K562 (cell line): ENCODE results near the gene MINPP1. TPM values are rescaled to one million over a fixed set of nuclear protein-coding genes. Genes with fewer than 3 reads are reported as not detected.

Source experiments
- BCOR ChIP-seq: fragments of 450-650 bp; IDR thresholded peaks from 2 replicates; pipeline ENCODE4 v1.6.1; 2016
- C11orf30 ChIP-seq: fragments of 450-650 bp; IDR thresholded peaks from 2 replicates; pipeline ENCODE4 v1.6.1; 2016; ENCODE audit warnings: low read depth, mild to moderate bottlenecking
- CBFB ChIP-seq: sonication (generic); formaldehyde crosslinking; IDR thresholded peaks from 2 replicates; pipeline ENCODE4 v1.4.0; 2020; ENCODE audit warnings: mild to moderate bottlenecking, missing genetic modification reagents
- CREB3L1 ChIP-seq: fragments of 450-650 bp; IDR thresholded peaks from 2 replicates; pipeline ENCODE4 v1.6.1; 2014; ENCODE audit warnings: low read depth, mild to moderate bottlenecking, moderate library complexity, borderline replicate concordance
- EZH2 ChIP-seq: IDR thresholded peaks from 2 replicates; pipeline ENCODE4 v1.6.1; 2012; ENCODE audit warnings: low read depth, mild to moderate bottlenecking, inconsistent platforms, low read length, borderline replicate concordance
- KDM5B ChIP-seq: fragments of 200-600 bp; sonication (generic); IDR thresholded peaks from 2 replicates; pipeline ENCODE4 v1.6.1; 2012; ENCODE audit warnings: low read depth, mild to moderate bottlenecking, moderate library complexity, low read length, control low read depth, inconsistent platforms; ENCODE audit not compliant: insufficient replicate concordance
- MXD1 ChIP-seq: fragments of 250-450 bp; sonication (Bioruptor Pico); IDR thresholded peaks from 2 replicates; pipeline ENCODE4 v1.8.0; 2021; ENCODE audit warnings: borderline replicate concordance, mild to moderate bottlenecking, moderate library complexity; ENCODE audit not compliant: poor library complexity, severe bottlenecking
- PRPF4 ChIP-seq: fragments of 200-400 bp; formaldehyde crosslinking; IDR thresholded peaks from one replicate; pipeline ENCODE4 v1.6.1; 2017; ENCODE audit warnings: low read length, low read depth, mild to moderate bottlenecking; ENCODE audit not compliant: insufficient read depth, poor library complexity, severe bottlenecking
- RBFOX2 ChIP-seq: fragments of 200-400 bp; formaldehyde crosslinking; IDR thresholded peaks from 2 replicates; pipeline ENCODE4 v1.6.1; 2017; ENCODE audit warnings: low read depth, mild to moderate bottlenecking, low read length, moderate library complexity
- RFX5 ChIP-seq: IDR thresholded peaks from 2 replicates; pipeline ENCODE4 v1.6.1; 2011; ENCODE audit warnings: low read depth, mild to moderate bottlenecking, improper control_type of control experiment, low read length
- TBP ChIP-seq: optimal IDR thresholded peaks from 2 replicates; pipeline ENCODE3; 2011; ENCODE audit warnings: low read depth, low read length, improper control_type of control experiment
- ZNF224 ChIP-seq: sonication (generic); formaldehyde crosslinking; IDR thresholded peaks from 2 replicates; pipeline ENCODE4 v1.8.0; 2022; ENCODE audit warnings: mild to moderate bottlenecking, missing genetic modification reagents
- ZNF354B ChIP-seq: fragments of 250-450 bp; sonication (Bioruptor Pico); IDR thresholded peaks from 2 replicates; pipeline ENCODE4 v1.4.0; 2020
- polyA plus RNA-seq, 8 experiments: library from polyadenylated mRNA; depleted of rRNA in 4 of 8; stranded (reverse) in 5 of 8; unstranded in 3 of 8; fragments of >200 nt; fragmentation: Nextera tagmentation in 2 of 8; fragmentation: Illumina TruSeq in 1 of 8; extraction: Ambion mirVana in 2 of 8; extraction: Trizol in 1 of 8; gene quantifications; 2 replicates each; pipeline versions ENCODE4 v1.2.1 to v1.2.3, GENCODE V29; 2011 to 2014; ENCODE audit warnings: inconsistent platforms in 1 of 8, missing spikeins in 1 of 8
- total RNA-seq, 7 experiments: library from RNA; depleted of rRNA in 6 of 7; stranded (reverse); fragments of >200 nt in 6 of 7; fragmentation: Illumina TruSeq in 2 of 7; extraction: Trizol in 2 of 7; gene quantifications; 2 replicates each; pipeline versions ENCODE4 v1.2.1 to v1.2.3, GENCODE V29; 2011 to 2021; ENCODE audit warnings: low replicate concordance in 1 of 7
- TF ChIP-seq, protein P1 (sequence below): sonication (generic); formaldehyde crosslinking; IDR thresholded peaks from 2 replicates; pipeline ENCODE4 v1.8.0; 2022; ENCODE audit warnings: missing genetic modification reagents, mild to moderate bottlenecking, moderate library complexity, borderline replicate concordance
- TF ChIP-seq, protein P2 (sequence below), 3 experiments: fragments of 200-800 bp in 1 of 3; fragments of 250-450 bp in 1 of 3; fragments of 450-650 bp in 1 of 3; sonication (Bioruptor Pico) in 1 of 3; sonication (Bioruptor generic) in 1 of 3; formaldehyde crosslinking in 1 of 3; IDR thresholded peaks; 2 replicates each; pipeline versions ENCODE4 v1.6.1 to v1.8.0; 2016 to 2022; ENCODE audit warnings: mild to moderate bottlenecking in 2 of 3, missing genetic modification characterization in 2 of 3, missing compliant biosample characterization in 1 of 3, moderate library complexity in 1 of 3
- TF ChIP-seq, protein P3 (sequence below), 2 experiments: fragments of 150-350 bp in 1 of 2; IDR thresholded peaks; 2 replicates each; pipeline ENCODE4 v1.6.1; 2012 to 2016; ENCODE audit warnings: low read depth in 2 of 2, low read length in 2 of 2, mild to moderate bottlenecking in 1 of 2, moderate library complexity in 1 of 2

Gene MINPP1
- total and polyA plus RNA-seq, 9 of the 15 experiments (the other 6 are each of a cell fraction or from before 2014, with no cell fraction given): 11.5 to 44.5 (median 27.1) TPM

DNA sequence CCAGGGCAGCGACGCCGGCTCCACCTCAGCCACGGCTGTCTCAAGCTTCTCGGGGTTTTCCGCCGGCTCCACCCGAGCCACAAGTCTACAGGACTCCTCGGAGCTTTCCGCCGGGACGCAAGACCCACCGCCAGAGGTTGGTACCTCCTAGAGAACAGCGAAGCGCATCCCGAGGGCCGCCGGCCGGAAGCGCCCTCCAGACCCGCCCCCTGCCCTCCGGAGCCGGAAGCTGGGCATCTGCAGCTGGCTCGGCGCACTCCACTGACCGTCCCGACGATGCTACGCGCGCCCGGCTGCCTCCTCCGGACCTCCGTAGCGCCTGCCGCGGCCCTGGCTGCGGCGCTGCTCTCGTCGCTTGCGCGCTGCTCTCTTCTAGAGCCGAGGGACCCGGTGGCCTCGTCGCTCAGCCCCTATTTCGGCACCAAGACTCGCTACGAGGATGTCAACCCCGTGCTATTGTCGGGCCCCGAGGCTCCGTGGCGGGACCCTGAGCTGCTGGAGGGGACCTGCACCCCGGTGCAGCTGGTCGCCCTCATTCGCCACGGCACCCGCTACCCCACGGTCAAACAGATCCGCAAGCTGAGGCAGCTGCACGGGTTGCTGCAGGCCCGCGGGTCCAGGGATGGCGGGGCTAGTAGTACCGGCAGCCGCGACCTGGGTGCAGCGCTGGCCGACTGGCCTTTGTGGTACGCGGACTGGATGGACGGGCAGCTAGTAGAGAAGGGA is at the start of gene MINPP1 (continued):
- TF ChIP-seq, protein P1, sequence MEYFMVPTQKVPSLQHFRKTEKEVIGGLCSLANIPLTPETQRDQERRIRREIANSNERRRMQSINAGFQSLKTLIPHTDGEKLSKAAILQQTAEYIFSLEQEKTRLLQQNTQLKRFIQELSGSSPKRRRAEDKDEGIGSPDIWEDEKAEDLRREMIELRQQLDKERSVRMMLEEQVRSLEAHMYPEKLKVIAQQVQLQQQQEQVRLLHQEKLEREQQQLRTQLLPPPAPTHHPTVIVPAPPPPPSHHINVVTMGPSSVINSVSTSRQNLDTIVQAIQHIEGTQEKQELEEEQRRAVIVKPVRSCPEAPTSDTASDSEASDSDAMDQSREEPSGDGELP (CRISPR knock-in tag): peak; percentile 97
- no peak for TF ChIP-seq ZNF354B
- no peak for TF ChIP-seq EZH2
- TF ChIP-seq CREB3L1: no peak
- peak; percentile 66 for TF ChIP-seq C11orf30
- peak; percentile 70; the same call in 1 of the 2 replicates for TF ChIP-seq CBFB (CRISPR knock-in tag)
- TF ChIP-seq, protein P2, sequence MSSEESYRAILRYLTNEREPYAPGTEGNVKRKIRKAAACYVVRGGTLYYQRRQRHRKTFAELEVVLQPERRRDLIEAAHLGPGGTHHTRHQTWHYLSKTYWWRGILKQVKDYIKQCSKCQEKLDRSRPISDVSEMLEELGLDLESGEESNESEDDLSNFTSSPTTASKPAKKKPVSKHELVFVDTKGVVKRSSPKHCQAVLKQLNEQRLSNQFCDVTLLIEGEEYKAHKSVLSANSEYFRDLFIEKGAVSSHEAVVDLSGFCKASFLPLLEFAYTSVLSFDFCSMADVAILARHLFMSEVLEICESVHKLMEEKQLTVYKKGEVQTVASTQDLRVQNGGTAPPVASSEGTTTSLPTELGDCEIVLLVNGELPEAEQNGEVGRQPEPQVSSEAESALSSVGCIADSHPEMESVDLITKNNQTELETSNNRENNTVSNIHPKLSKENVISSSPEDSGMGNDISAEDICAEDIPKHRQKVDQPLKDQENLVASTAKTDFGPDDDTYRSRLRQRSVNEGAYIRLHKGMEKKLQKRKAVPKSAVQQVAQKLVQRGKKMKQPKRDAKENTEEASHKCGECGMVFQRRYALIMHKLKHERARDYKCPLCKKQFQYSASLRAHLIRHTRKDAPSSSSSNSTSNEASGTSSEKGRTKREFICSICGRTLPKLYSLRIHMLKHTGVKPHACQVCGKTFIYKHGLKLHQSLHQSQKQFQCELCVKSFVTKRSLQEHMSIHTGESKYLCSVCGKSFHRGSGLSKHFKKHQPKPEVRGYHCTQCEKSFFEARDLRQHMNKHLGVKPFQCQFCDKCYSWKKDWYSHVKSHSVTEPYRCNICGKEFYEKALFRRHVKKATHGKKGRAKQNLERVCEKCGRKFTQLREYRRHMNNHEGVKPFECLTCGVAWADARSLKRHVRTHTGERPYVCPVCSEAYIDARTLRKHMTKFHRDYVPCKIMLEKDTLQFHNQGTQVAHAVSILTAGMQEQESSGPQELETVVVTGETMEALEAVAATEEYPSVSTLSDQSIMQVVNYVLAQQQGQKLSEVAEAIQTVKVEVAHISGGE (CRISPR knock-in tag; IDR thresholded peaks at IDR 0.05): peak; percentile 76 to 96 (median 91); a peak in 5 of 6 replicates
- TF ChIP-seq RBFOX2: peak; percentile 93
- TF ChIP-seq MXD1 (CRISPR knock-in tag): no peak
- TF ChIP-seq, protein P3, sequence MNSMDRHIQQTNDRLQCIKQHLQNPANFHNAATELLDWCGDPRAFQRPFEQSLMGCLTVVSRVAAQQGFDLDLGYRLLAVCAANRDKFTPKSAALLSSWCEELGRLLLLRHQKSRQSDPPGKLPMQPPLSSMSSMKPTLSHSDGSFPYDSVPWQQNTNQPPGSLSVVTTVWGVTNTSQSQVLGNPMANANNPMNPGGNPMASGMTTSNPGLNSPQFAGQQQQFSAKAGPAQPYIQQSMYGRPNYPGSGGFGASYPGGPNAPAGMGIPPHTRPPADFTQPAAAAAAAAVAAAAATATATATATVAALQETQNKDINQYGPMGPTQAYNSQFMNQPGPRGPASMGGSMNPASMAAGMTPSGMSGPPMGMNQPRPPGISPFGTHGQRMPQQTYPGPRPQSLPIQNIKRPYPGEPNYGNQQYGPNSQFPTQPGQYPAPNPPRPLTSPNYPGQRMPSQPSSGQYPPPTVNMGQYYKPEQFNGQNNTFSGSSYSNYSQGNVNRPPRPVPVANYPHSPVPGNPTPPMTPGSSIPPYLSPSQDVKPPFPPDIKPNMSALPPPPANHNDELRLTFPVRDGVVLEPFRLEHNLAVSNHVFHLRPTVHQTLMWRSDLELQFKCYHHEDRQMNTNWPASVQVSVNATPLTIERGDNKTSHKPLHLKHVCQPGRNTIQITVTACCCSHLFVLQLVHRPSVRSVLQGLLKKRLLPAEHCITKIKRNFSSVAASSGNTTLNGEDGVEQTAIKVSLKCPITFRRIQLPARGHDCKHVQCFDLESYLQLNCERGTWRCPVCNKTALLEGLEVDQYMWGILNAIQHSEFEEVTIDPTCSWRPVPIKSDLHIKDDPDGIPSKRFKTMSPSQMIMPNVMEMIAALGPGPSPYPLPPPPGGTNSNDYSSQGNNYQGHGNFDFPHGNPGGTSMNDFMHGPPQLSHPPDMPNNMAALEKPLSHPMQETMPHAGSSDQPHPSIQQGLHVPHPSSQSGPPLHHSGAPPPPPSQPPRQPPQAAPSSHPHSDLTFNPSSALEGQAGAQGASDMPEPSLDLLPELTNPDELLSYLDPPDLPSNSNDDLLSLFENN (IDR thresholded peaks at IDR 0.05; ENCODE audit: low read depth in 2 of 2, low read length in 2 of 2): no peak
- no peak for TF ChIP-seq RFX5
- TF ChIP-seq ZNF224: no peak
- no peak for TF ChIP-seq PRPF4
- no peak for TF ChIP-seq BCOR
- peak; percentile 53 for TF ChIP-seq KDM5B
- TF ChIP-seq TBP: peak; percentile 41
